GM13976 (cell line): ENCODE data around the gene ANLN.

ENCODE experiments used
- DNase-seq: peaks from one replicate; pipeline ENCODE4 v3.0.0; 2012; ENCODE audit warnings: low spot score
- in situ Hi-C: fragments of 300-500 bp; cut with MboI; formaldehyde crosslinking; loops from one replicate; pipeline ENCODE4 v1.12.0; 2022; ENCODE audit warnings: low sequenced_read_pairs, mixed read lengths, inconsistent platforms; ENCODE audit not compliant: unreplicated experiment
- TF ChIP-seq, protein P1 (sequence below): IDR thresholded peaks from 2 replicates; pipeline ENCODE4 v1.5.1; 2012; ENCODE audit warnings: borderline replicate concordance, mild to moderate bottlenecking; ENCODE audit not compliant: insufficient read depth; ENCODE audit errors: extremely low read depth, missing control alignments, control extremely low read depth

ANLN gene

DNA sequence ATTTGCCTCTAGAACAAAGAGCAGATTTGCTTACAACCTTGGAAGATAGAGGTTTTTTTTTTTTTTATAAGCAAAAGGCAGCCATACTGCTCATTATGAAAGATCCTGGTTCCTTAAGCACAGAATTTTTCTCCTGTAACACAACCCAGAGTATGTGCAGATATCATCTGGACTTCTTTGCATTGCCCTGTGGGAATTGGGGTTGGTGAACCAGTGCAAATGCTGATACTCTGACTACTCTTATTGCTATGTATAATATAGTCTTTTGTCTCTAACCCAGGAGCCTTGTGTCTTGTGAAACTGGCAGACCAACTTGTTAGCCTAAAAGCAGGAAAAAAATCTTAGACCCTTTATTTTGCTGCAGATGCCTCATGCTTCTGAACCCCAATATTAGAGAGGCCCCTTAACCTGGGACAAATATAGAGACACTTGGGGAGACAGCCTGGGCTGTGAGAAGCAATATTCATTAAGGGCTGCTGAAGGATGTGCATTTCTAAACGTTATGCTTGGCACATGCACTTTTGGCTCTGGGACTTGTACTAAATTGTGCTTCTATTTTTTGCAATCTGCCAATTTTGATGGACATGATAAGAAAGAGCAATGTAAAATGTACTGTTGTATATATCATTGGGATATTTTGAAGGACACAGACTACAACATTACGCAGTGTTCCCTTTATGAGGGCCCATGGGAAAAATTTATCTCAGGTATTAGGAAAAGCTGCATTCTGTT lies 78.9 kb downstream of the ANLN start:
- in situ Hi-C loops, result no loop called here
- TF ChIP-seq, protein P1, sequence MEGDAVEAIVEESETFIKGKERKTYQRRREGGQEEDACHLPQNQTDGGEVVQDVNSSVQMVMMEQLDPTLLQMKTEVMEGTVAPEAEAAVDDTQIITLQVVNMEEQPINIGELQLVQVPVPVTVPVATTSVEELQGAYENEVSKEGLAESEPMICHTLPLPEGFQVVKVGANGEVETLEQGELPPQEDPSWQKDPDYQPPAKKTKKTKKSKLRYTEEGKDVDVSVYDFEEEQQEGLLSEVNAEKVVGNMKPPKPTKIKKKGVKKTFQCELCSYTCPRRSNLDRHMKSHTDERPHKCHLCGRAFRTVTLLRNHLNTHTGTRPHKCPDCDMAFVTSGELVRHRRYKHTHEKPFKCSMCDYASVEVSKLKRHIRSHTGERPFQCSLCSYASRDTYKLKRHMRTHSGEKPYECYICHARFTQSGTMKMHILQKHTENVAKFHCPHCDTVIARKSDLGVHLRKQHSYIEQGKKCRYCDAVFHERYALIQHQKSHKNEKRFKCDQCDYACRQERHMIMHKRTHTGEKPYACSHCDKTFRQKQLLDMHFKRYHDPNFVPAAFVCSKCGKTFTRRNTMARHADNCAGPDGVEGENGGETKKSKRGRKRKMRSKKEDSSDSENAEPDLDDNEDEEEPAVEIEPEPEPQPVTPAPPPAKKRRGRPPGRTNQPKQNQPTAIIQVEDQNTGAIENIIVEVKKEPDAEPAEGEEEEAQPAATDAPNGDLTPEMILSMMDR, result no peak
- DNase-seq, result no peak

DNA sequence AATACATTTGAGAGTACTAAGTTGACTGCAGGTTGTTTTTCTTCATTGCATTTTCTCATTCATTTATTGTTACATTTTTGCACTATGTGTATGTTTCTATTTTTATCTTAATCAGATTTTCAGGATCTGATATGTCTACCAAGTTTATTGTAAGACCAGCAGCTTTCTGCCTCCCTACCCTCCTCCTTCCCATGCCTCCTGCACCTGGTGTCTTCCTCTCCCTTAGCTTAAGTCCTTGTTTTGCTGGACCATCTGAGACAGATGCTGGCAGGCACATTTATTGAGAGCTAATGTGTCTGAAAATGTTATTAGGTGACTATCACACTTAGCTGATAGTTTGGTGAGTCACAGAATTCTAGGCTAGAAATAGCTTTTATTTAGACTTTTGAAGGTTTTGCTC lies 79.6 kb downstream of the ANLN start:
- DNase-seq, result no peak
- TF ChIP-seq, protein P1, result no peak
- in situ Hi-C loops, result no loop called here

DNA sequence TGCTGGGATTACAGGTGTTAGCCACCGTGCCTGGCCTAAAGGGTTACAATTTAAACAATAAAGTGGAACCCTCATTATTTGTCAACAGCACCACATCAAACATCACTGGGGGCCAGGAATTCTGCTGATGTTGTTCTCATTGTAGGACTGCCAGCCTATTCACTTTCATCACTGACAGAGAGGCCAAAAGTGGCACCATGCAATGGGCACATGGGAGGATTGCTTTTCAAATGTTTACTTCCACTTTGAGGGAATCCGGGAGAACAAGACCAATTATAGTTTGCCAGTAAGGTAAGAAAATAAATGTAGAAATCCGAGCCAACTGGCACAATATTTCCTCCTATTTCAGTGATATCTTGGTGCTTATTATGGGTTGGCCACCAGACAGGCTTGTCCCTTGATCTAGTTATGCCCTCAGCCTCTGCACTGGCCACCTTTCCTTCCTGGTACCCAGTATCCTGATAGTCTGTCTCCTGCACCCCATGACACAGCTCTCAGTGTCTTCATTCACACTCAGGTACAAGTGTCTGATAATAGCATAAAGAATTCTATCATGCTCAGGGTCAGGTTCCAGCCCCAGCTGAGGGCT lies 82.6 kb downstream of the ANLN start:
- in situ Hi-C loops, result loop anchor here (10.0 kb wide), 1 partner anchor 733 kb away; no protein-coding TSS in a partner anchor
- TF ChIP-seq, protein P1, result no peak
- no peak for DNase-seq

DNA sequence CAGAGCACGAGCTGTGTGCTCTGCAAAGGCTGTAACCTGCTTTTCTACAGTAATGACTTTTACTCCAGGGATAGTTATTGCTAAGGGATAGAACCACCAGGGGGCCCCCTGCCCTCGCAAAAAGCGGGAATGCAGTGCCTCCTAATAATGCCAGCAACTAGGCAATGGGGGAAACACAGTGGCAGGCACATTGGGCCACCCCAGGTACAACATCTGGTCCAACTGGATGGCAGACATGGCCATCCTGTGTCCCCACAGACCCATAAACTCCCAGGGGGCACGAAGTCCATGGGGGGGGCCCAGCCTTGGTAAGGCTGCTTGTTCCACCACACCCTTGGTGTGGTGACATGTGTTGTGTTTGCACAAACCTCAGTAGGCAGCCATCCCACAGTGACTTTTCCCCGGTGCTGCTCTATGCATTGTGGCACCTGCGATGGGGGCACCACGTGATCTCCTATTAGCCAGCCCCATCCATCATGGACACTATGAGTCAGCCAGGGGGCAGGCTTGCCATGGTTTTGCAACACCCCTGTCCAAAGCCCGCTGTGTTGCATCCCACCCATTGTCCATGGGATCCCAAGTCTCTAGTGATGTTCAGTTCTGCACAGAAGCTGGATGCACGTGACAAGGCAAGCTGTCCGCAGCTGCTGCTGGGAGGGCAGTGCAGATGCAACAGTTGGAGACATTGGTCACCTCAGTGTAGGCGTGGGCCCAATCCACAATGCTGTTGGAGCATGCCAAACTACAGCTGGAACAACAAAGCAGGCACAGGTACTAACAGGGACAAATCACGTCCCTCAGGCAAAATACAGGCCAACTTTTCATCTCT lies 84.0 kb downstream of the ANLN start:
- TF ChIP-seq, protein P1, result peak; percentile 22
- in situ Hi-C loops, result loop anchor here (10.0 kb wide), 1 partner anchor 731 kb away; no protein-coding TSS in a partner anchor
- DNase-seq, result no peak

DNA sequence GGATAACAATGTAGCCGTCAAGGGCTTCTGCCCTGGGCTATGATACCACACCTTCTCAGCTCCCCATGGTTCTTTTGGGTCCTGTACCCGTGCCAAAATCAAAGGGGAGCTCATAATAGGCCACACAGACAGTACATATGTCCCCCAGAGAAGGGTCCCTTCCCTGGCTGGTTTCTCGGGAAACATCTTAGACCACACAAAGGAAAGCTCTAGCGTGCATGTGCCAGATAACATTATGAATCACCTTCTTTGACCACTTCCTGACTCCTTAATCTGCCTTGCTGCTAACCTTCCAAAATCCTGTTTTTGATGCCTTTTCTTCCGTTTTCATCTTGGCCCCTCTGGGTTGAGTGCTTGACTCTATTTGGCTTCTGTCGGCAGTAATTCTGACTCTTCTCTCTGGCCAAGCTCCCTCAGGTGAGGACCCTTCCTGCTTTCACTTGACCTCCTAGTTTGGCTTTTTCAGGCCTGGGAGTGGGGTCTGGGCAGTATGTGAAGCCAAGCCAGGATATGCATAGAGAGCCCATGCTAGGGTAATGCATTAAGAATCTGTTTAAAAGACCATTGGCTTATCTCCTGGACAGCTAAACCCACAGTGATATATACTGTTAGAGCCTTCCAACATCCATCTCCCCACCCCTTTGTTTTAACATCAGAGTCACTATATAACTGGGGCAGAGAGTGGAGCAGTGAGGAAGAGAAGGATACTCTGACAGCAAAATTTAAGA lies 84.8 kb downstream of the ANLN start:
- DNase-seq, result no peak
- in situ Hi-C loops, result loop anchor here (10.0 kb wide), 1 partner anchor 730 kb away; no protein-coding TSS in a partner anchor
- TF ChIP-seq, protein P1, result no peak

DNA sequence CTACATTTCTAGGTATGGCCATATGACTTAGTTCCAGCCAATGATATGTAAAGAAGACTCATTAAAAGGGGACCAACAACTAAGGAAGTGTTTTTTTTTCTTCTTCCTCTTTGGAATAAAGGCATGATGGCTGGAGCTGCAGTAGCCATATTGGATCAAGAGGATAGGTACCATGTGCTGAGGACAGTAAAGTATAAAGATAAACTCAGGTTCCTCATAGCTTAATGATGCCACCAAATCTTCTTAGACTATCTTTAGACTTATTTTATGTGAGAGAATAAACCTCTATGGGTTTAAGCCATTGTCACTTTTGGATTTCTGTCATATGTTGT lies 85.3 kb downstream of the ANLN start:
- TF ChIP-seq, protein P1, result no peak
- no peak for DNase-seq
- in situ Hi-C loops, result loop anchor here (10.0 kb wide), 1 partner anchor 730 kb away; no protein-coding TSS in a partner anchor
